H1 (cell line): ENCODE data around the gene TAF3. TPM values are rescaled to one million over a fixed set of nuclear protein-coding genes. Genes with fewer than 3 reads are reported as not detected.

Experiments
- SP1 ChIP-seq: IDR thresholded peaks from 2 replicates; pipeline ENCODE4 v1.6.1; 2011; ENCODE audit warnings: low read depth, low read length
- polyA plus RNA-seq, 7 experiments: library from polyadenylated mRNA; depleted of rRNA in 3 of 7; stranded (reverse) in 5 of 7; unstranded in 2 of 7; fragments of >200 nt in 5 of 7; fragments of 200-250 nt in 2 of 7; gene quantifications; 1 replicate in 5 of 7; 2 replicates in 1 of 7; 4 replicates in 1 of 7; pipeline versions ENCODE4 v1.2.1 to v1.2.3, GENCODE V29; 2011 to 2013; ENCODE audit warnings: missing spikeins in 2 of 7, mixed read lengths in 2 of 7
- total RNA-seq: library from RNA; stranded (reverse); fragmentation: NEBNext Ultra II Directional; extraction: Animal tissue kit (Norgen Biotek cat#: 25700); gene quantifications from 2 replicates; pipeline ENCODE4 v1.2.1, GENCODE V29; 2021

The TAF3 gene
- total and polyA plus RNA-seq, 2 of the 8 experiments (the other 6 are each of a cell fraction or from before 2014, with no cell fraction given): 1.5 to 11.2 TPM

- no peak for TF ChIP-seq SP1
These were observed 14.9 kb downstream of the TAF3 start (continued) for GRCh38 chr10:7833210-7833609.
